Lung (tissue), 12 donors: ENCODE results near the gene BMP7. TPM values are rescaled to one million over a fixed set of nuclear protein-coding genes. Genes with fewer than 3 reads are reported as not detected.

Source experiments
- ATAC-seq: fragments of 200-7000 bp; cut with Tn5 transposase; one replicate; pipeline ENCODE4 v1.9.1; 2020; ENCODE audit warnings: moderate number of reproducible peaks; ENCODE audit not compliant: insufficient read depth, low FRiP score
- DNase-seq, 3 donors: peaks; one replicate each; pipeline ENCODE4 v3.0.0-alpha.2; 2013 to 2017
- H3K27ac ChIP-seq, 2 donors: one replicate each; pipeline ENCODE4 v1.5.1; 2013; ENCODE audit warnings: mild to moderate bottlenecking in 2 of 2, moderate library complexity in 2 of 2, control low read depth in 1 of 2, inconsistent platforms in 1 of 2, low read depth in 1 of 2, low read length in 1 of 2
- H3K27me3 ChIP-seq, 3 donors: one replicate each; pipeline ENCODE4 v1.5.1; 2013; ENCODE audit warnings: low read length in 2 of 3; ENCODE audit not compliant: control insufficient read depth in 3 of 3, insufficient read depth in 3 of 3
- H3K36me3 ChIP-seq, 4 donors: one replicate each; pipeline ENCODE4 v1.5.1; 2013; ENCODE audit warnings: low read length in 4 of 4, mild to moderate bottlenecking in 1 of 4, moderate library complexity in 1 of 4; ENCODE audit not compliant: control insufficient read depth in 4 of 4, insufficient read depth in 4 of 4
- H3K4me1 ChIP-seq, 5 donors: one replicate each; pipeline ENCODE4 v1.5.1; 2013; ENCODE audit warnings: low read length in 5 of 5, mild to moderate bottlenecking in 2 of 5, moderate library complexity in 1 of 5; ENCODE audit not compliant: control insufficient read depth in 5 of 5, insufficient read depth in 5 of 5
- H3K4me3 ChIP-seq: one replicate; pipeline ENCODE4 v1.5.1; 2013; ENCODE audit warnings: mild to moderate bottlenecking, control low read depth, moderate library complexity
- H3K9ac ChIP-seq, 2 donors: one replicate each; pipeline ENCODE4 v1.5.1; 2013; ENCODE audit warnings: low read length in 2 of 2, control low read depth in 1 of 2; ENCODE audit not compliant: insufficient read depth in 1 of 2
- H3K9me3 ChIP-seq, 4 donors: one replicate each; pipeline ENCODE4 v1.5.1; 2013; ENCODE audit warnings: low read length in 3 of 4, mild to moderate bottlenecking in 1 of 4, moderate library complexity in 1 of 4; ENCODE audit not compliant: control insufficient read depth in 4 of 4, insufficient read depth in 3 of 4
- WGBS, 2 donors: extraction: QIAGEN DNeasy Blood & Tissue Kit; methylation state at CpG; one replicate each; pipeline ENCODE4 v1.1.7; 2013; 5-methylcytosine and 5-hydroxymethylcytosine counted together
- polyA plus RNA-seq, 2 donors: library from polyadenylated mRNA; stranded (reverse); fragments of 200-250 nt; gene quantifications; one replicate each; pipeline ENCODE4 v1.2.1, GENCODE V29; 2013
- total RNA-seq, 2 donors: library from RNA; depleted of rRNA in 1 of 2; stranded (reverse); fragments of >200 nt in 1 of 2; gene quantifications; one replicate each; pipeline ENCODE4 v1.2.1, GENCODE V29; 2014 to 2021
- TF ChIP-seq, protein P1 (sequence below): IDR thresholded peaks from 2 replicates; pipeline ENCODE4 v1.5.1; 2012; ENCODE audit warnings: mild to moderate bottlenecking; ENCODE audit errors: control extremely low read depth, extremely low read depth
- donor health status: control.
- donor health status: control.
- donor health status: Bipolar disorder and iron deficiency.
- donor health status: healthy.
- donor health status: DM: yes; HTN: yes; CAD: no.

The BMP7 gene
- total and polyA plus RNA-seq, 4 donors: 0.67 to 10.3 (median 1.4) TPM

DNA sequence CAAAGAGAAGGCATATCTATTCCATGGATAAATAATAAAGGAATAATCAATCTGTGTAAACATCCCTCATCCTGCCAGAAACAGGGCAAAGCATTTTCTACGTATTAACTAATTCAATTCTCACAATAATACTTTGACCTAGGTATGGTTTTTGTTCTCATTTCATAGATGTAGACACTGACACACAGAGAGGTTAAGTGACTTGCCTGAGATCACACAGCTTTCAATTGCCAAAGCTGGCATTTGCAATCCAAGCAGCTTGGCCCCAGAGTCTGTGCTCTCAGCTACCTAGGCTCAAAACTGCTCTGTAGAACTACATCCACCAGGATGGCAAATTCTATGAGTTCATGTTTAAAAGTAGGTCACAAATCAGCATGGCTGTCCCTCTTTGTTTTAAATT, 124.9 kb downstream of the BMP7 start:
- no peaks in the 10 kb centered on the region for H3K36me3 ChIP-seq
- DNase-seq: no peak
- H3K27ac ChIP-seq: no peak overlapping the region
- no peaks in the 10 kb centered on the region for H3K9me3 ChIP-seq
- WGBS, 2 donors: 73 to 89% methylated on average over 1 of the region's 1 CpG
- no peak overlapping the region for H3K4me3 ChIP-seq
- ATAC-seq: no peak
- H3K27me3 ChIP-seq: peaks cover 0 to 2% (median 0%) of the 10 kb centered on the region in 3 donors
- H3K9ac ChIP-seq: no peak overlapping the region
- TF ChIP-seq, protein P1, sequence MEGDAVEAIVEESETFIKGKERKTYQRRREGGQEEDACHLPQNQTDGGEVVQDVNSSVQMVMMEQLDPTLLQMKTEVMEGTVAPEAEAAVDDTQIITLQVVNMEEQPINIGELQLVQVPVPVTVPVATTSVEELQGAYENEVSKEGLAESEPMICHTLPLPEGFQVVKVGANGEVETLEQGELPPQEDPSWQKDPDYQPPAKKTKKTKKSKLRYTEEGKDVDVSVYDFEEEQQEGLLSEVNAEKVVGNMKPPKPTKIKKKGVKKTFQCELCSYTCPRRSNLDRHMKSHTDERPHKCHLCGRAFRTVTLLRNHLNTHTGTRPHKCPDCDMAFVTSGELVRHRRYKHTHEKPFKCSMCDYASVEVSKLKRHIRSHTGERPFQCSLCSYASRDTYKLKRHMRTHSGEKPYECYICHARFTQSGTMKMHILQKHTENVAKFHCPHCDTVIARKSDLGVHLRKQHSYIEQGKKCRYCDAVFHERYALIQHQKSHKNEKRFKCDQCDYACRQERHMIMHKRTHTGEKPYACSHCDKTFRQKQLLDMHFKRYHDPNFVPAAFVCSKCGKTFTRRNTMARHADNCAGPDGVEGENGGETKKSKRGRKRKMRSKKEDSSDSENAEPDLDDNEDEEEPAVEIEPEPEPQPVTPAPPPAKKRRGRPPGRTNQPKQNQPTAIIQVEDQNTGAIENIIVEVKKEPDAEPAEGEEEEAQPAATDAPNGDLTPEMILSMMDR: no peak
- H3K4me1 ChIP-seq: no peaks in the 10 kb centered on the region

DNA sequence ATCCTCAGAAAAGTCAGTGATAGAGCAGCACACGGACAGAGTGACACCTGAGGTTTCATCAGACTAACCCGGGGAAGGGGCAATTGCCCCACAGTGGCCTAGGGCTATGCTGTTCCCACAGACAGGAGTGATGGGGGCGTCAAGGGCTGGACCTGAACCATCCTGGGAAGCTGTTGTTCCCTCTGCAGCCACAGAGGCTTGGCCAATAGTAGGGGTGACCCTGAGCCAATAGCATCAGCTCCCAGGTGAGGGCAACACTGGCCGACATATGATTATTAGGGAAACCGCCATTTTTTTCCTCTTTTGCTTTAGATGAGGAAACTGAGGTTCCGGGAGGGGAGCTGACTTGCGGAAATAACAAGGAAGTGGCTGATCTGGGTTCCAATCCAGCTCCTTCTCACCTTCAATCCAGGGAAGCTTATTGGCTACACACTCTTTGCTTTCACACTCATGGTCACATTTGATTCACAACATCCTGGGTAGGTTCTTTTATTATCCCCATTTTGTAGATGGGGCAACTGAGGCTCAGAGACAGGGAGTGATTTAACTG, 126.0 kb downstream of the BMP7 start:
- no peaks in the 10 kb centered on the region for H3K9me3 ChIP-seq
- H3K4me1 ChIP-seq: no peaks in the 10 kb centered on the region
- DNase-seq: no peak
- H3K4me3 ChIP-seq: no peak overlapping the region
- 81 to 83% methylated on average over 7 of the region's 7 CpGs for WGBS, 2 donors
- TF ChIP-seq, protein P1: no peak
- no peak overlapping the region for H3K9ac ChIP-seq
- no peak overlapping the region for H3K27ac ChIP-seq
- no peak for ATAC-seq
- no peaks in the 10 kb centered on the region for H3K36me3 ChIP-seq
- H3K27me3 ChIP-seq: no peaks in the 10 kb centered on the region

DNA sequence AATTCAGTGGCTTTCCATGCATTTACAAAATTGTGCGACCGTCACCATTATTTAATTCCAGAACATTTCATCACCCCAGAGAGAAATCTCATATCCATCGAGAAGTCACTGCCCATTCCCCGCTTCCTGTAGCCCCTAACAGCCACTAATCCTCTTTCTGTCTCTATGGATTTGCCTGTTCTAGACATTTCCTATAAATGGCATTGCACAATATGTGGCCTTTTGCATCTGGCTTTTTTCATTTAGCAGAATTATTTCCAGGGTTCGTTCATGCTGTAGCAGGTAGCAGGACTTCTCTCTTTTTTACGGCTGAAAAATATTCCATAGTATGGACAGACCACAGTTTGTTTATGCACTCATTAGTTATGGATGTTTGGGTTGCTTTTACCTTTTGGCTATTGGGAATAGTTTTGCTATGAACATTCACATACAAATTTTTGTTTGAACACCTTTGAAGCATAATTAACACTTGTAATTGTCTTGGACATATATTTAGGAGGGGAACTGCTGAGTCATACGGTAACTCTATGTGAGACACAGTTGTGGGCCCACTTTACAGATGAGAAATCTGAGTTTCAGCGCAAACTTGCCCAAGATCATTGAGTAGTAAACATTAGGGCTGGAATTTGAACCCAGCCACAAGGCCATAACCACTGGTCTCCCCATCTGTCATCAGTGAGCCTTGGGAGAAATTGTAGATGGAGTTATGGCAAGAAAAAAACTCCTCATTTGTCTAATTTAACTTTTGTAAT, 126.9 kb downstream of the BMP7 start:
- TF ChIP-seq, protein P1: no peak
- H3K9ac ChIP-seq: no peak overlapping the region
- H3K27ac ChIP-seq: no peak overlapping the region
- DNase-seq: no peak
- 91 to 92% methylated on average over 8 of the region's 8 CpGs for WGBS, 2 donors
- H3K9me3 ChIP-seq: no peaks in the 10 kb centered on the region
- no peak for ATAC-seq
- no peaks in the 10 kb centered on the region for H3K36me3 ChIP-seq
- no peak overlapping the region for H3K4me3 ChIP-seq
- no peaks in the 10 kb centered on the region for H3K27me3 ChIP-seq
- no peaks in the 10 kb centered on the region for H3K4me1 ChIP-seq
